Nephron (organoid): ENCODE measurements around the gene LANCL2.

Source experiments
- H3K27ac Mint-ChIP-seq, 3 experiments: 2 replicates each; pipeline ENCODE4 v1.8.0; 2020; ENCODE audit warnings: mixed read lengths in 3 of 3, mild to moderate bottlenecking in 2 of 3, moderate library complexity in 1 of 3
- H3K27me3 Mint-ChIP-seq: 2 replicates; pipeline ENCODE4 v1.8.0; 2021; ENCODE audit warnings: low read depth, mild to moderate bottlenecking, moderate library complexity, mixed read lengths
- H3K36me3 Mint-ChIP-seq: 2 replicates; pipeline ENCODE4 v1.8.0; 2020; ENCODE audit warnings: low read depth, mixed read lengths
- H3K4me1 Mint-ChIP-seq: 2 replicates; pipeline ENCODE4 v1.8.0; 2020; ENCODE audit warnings: mixed read lengths
- H3K4me3 Mint-ChIP-seq, 3 experiments: 2 replicates each; pipeline ENCODE4 v1.8.0; 2020; ENCODE audit warnings: mild to moderate bottlenecking in 3 of 3, mixed read lengths in 3 of 3, moderate library complexity in 2 of 3
- H3K9me3 Mint-ChIP-seq: 2 replicates; pipeline ENCODE4 v1.8.0; 2020; ENCODE audit warnings: mixed read lengths
- TF ChIP-seq, protein P1 (sequence below), 3 experiments: fragments of 200-600 bp; sonication (generic); IDR thresholded peaks; one replicate each; pipeline ENCODE4 v1.5.0; 2021; ENCODE audit warnings: antibody characterized with exemption in 3 of 3; ENCODE audit not compliant: unreplicated experiment in 3 of 3

Gene LANCL2

DNA sequence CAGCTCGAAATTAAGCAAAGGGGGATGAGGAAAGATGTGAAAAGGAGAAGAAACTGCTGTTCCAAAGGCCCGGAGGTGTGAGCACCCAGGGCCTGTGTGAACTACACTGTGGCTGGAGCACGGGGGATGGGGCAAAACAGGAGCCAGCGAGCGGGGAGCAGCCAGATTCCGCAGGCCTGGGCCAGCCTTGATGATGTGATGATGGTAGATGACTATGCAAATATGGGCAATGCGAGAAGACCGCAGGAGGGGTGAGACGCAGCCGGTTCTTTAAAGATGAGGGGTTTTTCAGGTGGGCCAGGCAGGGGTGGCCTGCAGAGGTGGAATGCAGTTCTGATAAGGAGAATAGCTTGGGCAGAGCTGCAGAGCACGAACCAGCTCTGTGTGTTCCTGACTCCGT lies 61.5 kb downstream of the LANCL2 start:
- Mint-ChIP-seq H3K27ac (peak overlapping the region; percentile 24 to 81 (median 72)), H3K9me3 (no peaks in the 10 kb centered on the region), H3K27me3 (no peaks in the 10 kb centered on the region), H3K36me3 (peaks cover 25% of the 10 kb centered on the region), H3K4me1 (peaks cover 40% of the 10 kb centered on the region), H3K4me3 (peak overlapping the region in 1 of 3 experiments; percentile 27)
- TF ChIP-seq, protein P1, sequence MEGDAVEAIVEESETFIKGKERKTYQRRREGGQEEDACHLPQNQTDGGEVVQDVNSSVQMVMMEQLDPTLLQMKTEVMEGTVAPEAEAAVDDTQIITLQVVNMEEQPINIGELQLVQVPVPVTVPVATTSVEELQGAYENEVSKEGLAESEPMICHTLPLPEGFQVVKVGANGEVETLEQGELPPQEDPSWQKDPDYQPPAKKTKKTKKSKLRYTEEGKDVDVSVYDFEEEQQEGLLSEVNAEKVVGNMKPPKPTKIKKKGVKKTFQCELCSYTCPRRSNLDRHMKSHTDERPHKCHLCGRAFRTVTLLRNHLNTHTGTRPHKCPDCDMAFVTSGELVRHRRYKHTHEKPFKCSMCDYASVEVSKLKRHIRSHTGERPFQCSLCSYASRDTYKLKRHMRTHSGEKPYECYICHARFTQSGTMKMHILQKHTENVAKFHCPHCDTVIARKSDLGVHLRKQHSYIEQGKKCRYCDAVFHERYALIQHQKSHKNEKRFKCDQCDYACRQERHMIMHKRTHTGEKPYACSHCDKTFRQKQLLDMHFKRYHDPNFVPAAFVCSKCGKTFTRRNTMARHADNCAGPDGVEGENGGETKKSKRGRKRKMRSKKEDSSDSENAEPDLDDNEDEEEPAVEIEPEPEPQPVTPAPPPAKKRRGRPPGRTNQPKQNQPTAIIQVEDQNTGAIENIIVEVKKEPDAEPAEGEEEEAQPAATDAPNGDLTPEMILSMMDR (IDR thresholded peaks at IDR 0.05; ENCODE audit: unreplicated experiment in 3 of 3) = no peak

GRCh38 chr7:55427342-55427741 lies 62.2 kb downstream of the LANCL2 start:
- Mint-ChIP-seq H3K27me3 (no peaks in the 10 kb centered on the region), H3K36me3 (peaks cover 25% of the 10 kb centered on the region), H3K4me3 (peak overlapping the region in 2 of 3 experiments; percentile 60 to 80), H3K9me3 (no peaks in the 10 kb centered on the region), H3K27ac (peak overlapping the region; percentile 78 to 86 (median 81)), H3K4me1 (peaks cover 40% of the 10 kb centered on the region)
- TF ChIP-seq, protein P1 (IDR thresholded peaks at IDR 0.05; ENCODE audit: unreplicated experiment in 3 of 3) = no peak

- Mint-ChIP-seq H3K36me3 (peaks cover 25% of the 10 kb centered on the region), H3K9me3 (no peaks in the 10 kb centered on the region), H3K27ac (peak overlapping the region; percentile 78 to 86 (median 81))
These were observed 62.7 kb downstream of the LANCL2 start for GRCh38 chr7:55427800-55428199.

DNA sequence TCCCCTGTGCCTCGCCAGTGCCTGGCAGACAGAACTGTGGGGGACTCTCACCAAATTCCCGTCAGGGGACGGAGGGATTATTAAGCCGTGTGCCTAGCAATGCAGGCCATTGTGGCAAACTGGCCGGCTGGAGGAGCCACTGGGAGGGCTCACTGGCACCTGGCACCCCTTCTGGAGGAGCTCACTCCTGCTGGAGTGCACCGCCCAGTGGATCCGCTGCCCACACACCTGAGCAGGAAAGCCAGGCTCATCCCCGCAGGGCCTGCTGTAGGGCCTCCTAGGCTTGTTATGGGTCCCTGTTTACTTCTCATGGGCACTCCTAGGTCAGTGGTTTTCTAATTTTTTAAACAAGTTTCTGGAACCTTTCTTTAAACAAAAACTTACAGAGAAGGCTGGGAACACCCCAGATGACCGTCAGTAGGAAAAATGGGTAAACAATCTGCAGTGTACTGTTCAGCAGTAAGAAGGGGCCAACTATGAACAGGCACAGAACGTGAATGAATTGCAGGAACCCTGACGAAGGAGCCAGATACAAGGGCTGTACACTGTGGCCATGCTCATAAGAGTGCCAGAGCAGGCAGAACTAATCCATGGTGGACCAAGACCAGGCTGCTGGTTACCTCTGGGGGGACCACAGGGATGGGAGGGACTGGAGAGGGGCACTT lies 64.8 kb downstream of the LANCL2 start:
- Mint-ChIP-seq H3K27ac (no peak overlapping the region), H3K4me3 (no peak overlapping the region), H3K36me3 (peaks cover 23% of the 10 kb centered on the region), H3K4me1 (peaks cover 33% of the 10 kb centered on the region), H3K27me3 (no peaks in the 10 kb centered on the region), H3K9me3 (no peaks in the 10 kb centered on the region)
- TF ChIP-seq, protein P1 (IDR thresholded peaks at IDR 0.05; ENCODE audit: unreplicated experiment in 3 of 3) = no peak

More at GRCh38 chr7:55427800-55428199, 62.7 kb downstream of the LANCL2 start:
- Mint-ChIP-seq H3K4me3 (peak overlapping the region; percentile 14 to 80 (median 60)), H3K4me1 (peaks cover 40% of the 10 kb centered on the region), H3K27me3 (no peaks in the 10 kb centered on the region)
- TF ChIP-seq, protein P1 (IDR thresholded peaks at IDR 0.05; ENCODE audit: unreplicated experiment in 3 of 3) = no peak

- no peaks in the 10 kb centered on the region for H3K27me3 Mint-ChIP-seq
- H3K36me3 Mint-ChIP-seq = peaks cover 6% of the 10 kb centered on the region
- TF ChIP-seq, protein P1 (IDR thresholded peaks at IDR 0.05; ENCODE audit: unreplicated experiment in 3 of 3) = no peak
- peaks cover 22% of the 10 kb centered on the region for H3K4me1 Mint-ChIP-seq
- H3K4me3 Mint-ChIP-seq = no peak overlapping the region
- H3K27ac Mint-ChIP-seq = no peak overlapping the region
- H3K9me3 Mint-ChIP-seq = no peaks in the 10 kb centered on the region
These were observed 66.8 kb downstream of the LANCL2 start for GRCh38 chr7:55431898-55432297.

- Mint-ChIP-seq H3K27me3 (no peaks in the 10 kb centered on the region), H3K27ac (no peak overlapping the region), H3K4me3 (no peak overlapping the region), H3K9me3 (no peaks in the 10 kb centered on the region), H3K36me3 (peaks cover 2% of the 10 kb centered on the region), H3K4me1 (peaks cover 16% of the 10 kb centered on the region)
- TF ChIP-seq, protein P1 (IDR thresholded peaks at IDR 0.05; ENCODE audit: unreplicated experiment in 3 of 3) = no peak
These were observed 67.4 kb downstream of the LANCL2 start for GRCh38 chr7:55432506-55432905.
